ENCODE measurements around the gene PCDHA10. TPM values are rescaled to one million over a fixed set of nuclear protein-coding genes. Genes with fewer than 3 reads are reported as not detected.

PCDHA10 gene
- total RNA-seq, 1 donor = 0.14 TPM

Other genes with a start within 250 kb of the PCDHA10 start
- gene CD14, start 222.7 kb upstream of the PCDHA10 start, total RNA-seq = 1.3 and 1.8 TPM in 2 replicates
- gene TMCO6, start 216.4 kb upstream of the PCDHA10 start, total RNA-seq = 12.9 and 24.5 TPM in 2 replicates
- 19.9 and 24.1 TPM in 2 replicates for gene NDUFA2, start 208.3 kb upstream of the PCDHA10 start, total RNA-seq
- gene IK, start 208.1 kb upstream of the PCDHA10 start, total RNA-seq = 67.3 and 127 TPM in 2 replicates
- 32.8 and 46.2 TPM in 2 replicates for gene WDR55, start 191.0 kb upstream of the PCDHA10 start, total RNA-seq
- gene DND1, start 182.3 kb upstream of the PCDHA10 start, total RNA-seq = 0.44 and 0.86 TPM in 2 replicates
- 47.9 and 91.9 TPM in 2 replicates for gene HARS1, start 164.5 kb upstream of the PCDHA10 start, total RNA-seq
- gene HARS2, start 164.4 kb upstream of the PCDHA10 start, total RNA-seq = 27.1 and 32.5 TPM in 2 replicates
- 29.5 and 35.7 TPM in 2 replicates for gene ZMAT2, start 155.4 kb upstream of the PCDHA10 start, total RNA-seq
- not detected in 2 replicates for gene PCDHA1, start 69.8 kb upstream of the PCDHA10 start, total RNA-seq
- gene PCDHA2, start 61.0 kb upstream of the PCDHA10 start, total RNA-seq = under 0.01 TPM in 1 of 2 replicates, not detected in the other
- 0.14 and 0.22 TPM in 2 replicates for gene PCDHA3, start 54.8 kb upstream of the PCDHA10 start, total RNA-seq
- under 0.01 and 0.14 TPM in 2 replicates for gene PCDHA4, start 48.8 kb upstream of the PCDHA10 start, total RNA-seq
- gene PCDHA5, start 34.3 kb upstream of the PCDHA10 start, total RNA-seq = not detected in 2 replicates
- 0.14 and 0.44 TPM in 2 replicates for gene PCDHA6, start 27.9 kb upstream of the PCDHA10 start, total RNA-seq
- under 0.01 and 0.29 TPM in 2 replicates for gene PCDHA7, start 21.6 kb upstream of the PCDHA10 start, total RNA-seq
- under 0.01 TPM in 1 of 2 replicates, not detected in the other for gene PCDHA8, start 14.7 kb upstream of the PCDHA10 start, total RNA-seq
- gene PCDHA9, start 7.5 kb upstream of the PCDHA10 start, total RNA-seq = under 0.01 TPM in 2 replicates
- gene PCDHA11, start 13.1 kb downstream of the PCDHA10 start, total RNA-seq = 0.57 TPM in 1 of 2 replicates, not detected in the other
- under 0.01 and 0.14 TPM in 2 replicates for gene PCDHA12, start 19.4 kb downstream of the PCDHA10 start, total RNA-seq
- gene PCDHA13, start 26.2 kb downstream of the PCDHA10 start, total RNA-seq = not detected in 2 replicates
- gene PCDHAC1, start 70.4 kb downstream of the PCDHA10 start, total RNA-seq = under 0.01 TPM in 1 of 2 replicates, not detected in the other
- 0.14 and 0.22 TPM in 2 replicates for gene PCDHAC2, start 110.6 kb downstream of the PCDHA10 start, total RNA-seq
- not detected in 2 replicates for gene PCDHB1, start 195.5 kb downstream of the PCDHA10 start, total RNA-seq
- 0.22 and 0.29 TPM in 2 replicates for gene PCDHB2, start 238.7 kb downstream of the PCDHA10 start, total RNA-seq
- under 0.01 and 0.29 TPM in 2 replicates for gene PCDHB3, start 244.6 kb downstream of the PCDHA10 start, total RNA-seq